Measurements from ENCODE around the gene TFF3.

Gene TFF3, protein sequence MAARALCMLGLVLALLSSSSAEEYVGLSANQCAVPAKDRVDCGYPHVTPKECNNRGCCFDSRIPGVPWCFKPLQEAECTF

DNA sequence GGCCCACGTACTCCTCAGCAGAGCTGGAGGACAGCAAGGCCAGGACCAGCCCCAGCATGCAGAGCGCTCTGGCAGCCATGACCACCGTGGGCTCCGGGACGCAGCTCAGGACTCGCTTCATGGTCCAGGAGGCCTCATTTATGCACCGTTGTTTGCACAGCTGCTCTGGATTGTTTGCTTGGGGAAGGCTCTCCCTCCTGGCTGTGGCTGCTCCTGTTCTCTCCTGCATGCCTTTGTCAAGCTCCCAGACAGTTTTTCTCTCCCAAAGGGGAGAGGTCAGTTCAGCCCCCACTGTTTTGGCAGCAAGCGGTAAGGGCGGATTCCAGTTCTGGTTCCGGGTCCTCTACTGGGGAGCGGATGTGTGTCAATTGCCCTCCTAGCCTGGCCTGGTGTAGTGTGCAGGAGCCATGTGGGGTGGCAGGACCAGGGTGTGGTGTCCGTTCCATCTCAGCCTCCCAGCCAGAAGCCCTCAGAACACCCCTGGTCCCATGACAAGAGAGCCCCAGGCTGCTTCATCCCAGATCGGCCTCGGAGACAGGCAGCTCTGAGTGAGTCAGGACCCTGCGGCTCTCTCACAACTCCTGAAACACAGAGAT is at the start of gene TFF3:
TSS of gene TFF3 (minus strand) at position 114 of the 596 bp plus-strand sequence. CDS start at position 79, 35 bp downstream.
- no peak for DNase-seq (ENCODE audit: low read depth in 2 of 2)

DNA sequence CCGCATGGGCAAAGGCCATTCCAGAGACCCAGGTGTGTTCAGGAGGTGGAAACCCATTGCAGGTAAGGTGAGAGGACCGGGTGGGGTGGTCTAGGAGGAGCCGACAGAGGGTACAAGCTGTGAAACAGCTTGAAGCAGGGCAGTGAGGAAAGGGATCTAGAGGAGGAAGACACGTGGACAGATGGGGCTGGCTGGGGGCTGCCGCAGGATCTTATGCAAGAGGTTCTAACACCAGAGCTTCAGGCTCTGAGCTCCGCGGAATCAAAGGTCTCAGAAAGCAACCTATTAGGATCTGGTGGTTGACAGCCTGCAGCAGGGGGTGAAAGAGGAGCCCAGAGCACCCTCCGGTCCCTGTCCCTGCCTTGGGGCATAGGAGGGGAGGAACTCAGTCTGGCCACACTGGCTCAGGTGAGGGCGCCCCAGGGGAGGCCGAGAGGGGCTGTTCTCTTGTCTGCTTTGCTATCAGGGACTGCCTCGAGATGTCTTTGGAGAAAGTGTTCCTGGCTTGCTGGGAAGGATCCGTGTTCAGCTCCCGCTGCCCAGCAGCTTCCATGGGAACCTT is 49.2 kb upstream of the TFF3 start:
- no peak for DNase-seq (ENCODE audit: low read depth in 2 of 2)

DNA sequence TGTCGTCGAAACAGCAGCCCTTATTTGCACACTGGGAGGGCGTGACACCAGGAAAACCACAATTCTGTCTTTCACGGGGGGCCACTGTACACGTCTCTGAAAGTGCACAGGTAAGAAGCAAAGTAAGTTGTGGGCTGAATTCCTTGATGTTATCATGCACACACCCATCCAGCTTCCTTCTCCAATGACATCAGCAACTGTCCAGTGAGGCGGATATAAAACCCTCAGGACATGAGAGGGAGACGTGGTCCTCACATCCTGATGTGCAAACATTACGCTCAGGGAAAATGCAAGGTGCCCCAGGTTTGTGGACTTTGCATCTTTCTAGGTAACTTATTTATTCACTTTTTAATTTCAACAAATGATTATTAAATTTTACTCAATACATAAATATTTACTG is 48.1 kb upstream of the TFF3 start:
- DNase-seq (ENCODE audit: low read depth in 2 of 2) = no peak

DNA sequence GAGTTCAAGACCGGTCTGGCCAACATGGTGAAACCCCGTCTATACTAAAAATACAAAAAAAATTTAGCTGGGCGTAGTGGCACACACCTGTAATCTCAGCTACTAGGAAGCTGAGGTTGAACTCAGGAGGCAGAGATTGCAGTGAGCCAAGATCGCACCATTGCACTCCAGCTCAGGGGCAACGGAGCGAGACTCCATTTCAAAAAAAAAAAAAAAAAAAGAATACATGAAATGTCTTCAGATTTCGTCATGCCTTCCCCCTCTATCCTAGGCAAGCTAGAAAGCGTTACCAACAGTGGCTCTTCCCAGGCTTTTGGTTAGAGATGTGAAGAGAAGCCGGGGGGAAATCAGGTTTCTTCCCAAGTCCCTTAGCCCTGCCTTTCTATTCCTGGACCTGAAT is 47.5 kb upstream of the TFF3 start:
- DNase-seq (ENCODE audit: low read depth in 2 of 2) = no peak

DNA sequence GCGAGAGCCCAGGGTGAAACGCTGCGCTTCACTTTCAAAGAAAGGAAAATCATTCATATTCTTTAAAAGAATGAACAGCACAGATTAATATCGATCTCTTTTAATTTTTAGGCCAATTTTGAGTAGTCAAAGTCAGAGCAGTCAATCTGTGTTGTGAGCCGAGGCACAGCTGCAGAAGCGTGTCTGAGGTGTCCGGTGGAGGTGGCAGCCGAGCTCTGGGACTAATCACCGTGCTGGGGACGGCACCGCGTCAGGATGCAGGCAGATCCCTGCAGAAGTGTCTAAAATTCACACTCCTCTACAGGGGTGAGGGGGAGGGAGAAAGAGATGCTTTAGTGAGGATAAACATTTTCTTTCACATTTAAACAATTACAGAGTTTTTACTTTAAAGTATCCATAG is 47.0 kb upstream of the TFF3 start:
- no peak for DNase-seq (ENCODE audit: low read depth in 2 of 2)

DNA sequence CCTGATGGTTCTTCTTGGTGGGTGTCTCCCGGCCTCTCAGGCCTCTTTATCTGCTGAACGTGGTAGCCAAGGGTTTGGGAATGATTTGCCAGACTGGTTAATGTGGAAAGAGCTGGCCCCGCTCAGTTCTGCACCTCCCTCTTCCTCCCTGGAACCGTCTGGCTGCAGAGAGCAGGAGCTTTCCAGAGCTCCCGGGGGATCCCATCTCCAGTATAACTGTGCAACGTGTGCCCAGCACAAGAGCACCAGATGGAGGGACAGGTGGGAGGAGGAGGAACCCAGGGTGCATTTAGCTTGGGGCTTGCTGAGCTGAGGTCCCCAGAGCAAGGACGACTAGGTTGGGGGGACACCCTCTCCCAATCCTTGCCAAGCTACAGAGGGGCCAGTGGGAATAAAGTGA is 46.1 kb upstream of the TFF3 start:
- no peak for DNase-seq (ENCODE audit: low read depth in 2 of 2)

DNA sequence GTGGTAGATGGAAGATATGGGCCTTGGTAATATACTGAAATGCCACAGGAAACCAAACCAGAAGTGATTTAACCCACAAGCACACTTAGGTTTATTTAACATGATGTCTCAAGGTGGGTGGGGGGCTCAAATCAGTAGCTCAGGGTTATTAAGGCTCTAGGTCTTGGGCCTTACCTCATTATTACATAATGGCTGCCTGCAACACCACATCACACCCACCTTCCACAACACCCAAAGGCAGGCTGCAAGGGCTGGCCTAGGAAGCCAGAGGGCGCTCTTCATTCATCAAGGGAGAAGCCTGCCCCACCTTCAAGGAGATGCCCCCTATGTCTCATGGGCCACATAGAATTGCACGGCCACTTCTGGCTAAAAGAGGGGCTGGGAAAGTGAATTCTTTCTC is 45.1 kb upstream of the TFF3 start:
- DNase-seq (ENCODE audit: low read depth in 2 of 2) = no peak

DNA sequence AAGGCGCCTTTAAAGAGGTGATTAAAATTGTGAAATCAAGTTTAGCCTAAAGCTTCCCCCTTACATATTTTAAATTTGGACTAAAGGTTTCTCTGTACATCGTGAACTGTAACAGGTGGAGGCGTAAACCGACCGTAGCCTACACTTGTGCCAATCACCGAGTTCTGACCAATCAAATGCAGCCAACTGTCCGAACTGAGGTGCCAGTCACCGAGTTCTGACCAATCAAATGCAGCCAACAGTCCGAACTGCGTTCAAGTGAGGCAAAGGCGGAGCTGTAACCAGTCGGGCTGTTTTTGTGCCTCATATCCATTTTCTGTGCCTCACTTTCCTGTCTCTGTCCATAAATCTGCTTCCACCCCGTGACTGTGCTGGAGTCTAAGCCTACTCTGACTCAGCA is 43.7 kb upstream of the TFF3 start:
- DNase-seq (ENCODE audit: low read depth in 2 of 2) = no peak

DNA sequence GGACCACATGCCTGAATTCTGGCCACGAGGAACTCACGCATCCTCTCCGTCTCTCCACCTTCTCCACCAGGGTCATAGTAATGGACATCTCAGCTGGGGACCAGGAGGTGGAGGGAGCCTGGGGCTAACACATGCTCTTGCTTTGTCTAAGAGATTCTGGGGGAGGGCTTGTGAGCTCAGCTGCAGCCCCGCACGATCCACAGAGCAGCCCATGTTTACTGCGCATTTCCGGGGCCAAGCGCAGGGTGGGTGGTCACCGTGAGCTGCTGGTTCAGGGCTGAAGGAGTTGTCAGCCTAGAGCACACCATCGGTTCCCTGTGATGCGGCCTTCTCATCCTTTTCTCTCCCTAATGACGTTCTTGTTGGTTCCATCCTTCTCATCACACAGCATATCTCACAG is 43.1 kb upstream of the TFF3 start:
- no peak for DNase-seq (ENCODE audit: low read depth in 2 of 2)

DNA sequence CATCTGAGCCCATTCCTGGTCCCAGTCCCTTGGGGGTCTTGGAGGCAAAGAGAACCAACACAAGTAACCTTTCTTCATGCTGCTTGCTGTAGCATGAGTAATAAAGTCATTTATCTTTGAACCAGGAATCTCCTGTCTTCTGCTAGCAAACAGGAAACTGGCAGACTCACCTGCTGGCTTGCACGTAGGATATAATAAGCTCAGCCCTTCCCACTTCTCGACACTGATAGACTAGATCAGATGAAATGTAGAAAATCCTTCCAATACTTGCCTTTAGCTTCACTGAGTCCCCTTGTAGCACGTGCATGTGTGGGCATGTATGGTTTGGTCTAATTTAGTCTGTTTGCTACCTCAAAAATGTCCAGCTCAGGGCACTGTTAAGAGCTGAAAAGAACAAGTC is 42.1 kb upstream of the TFF3 start:
- no peak for DNase-seq (ENCODE audit: low read depth in 2 of 2)

DNA sequence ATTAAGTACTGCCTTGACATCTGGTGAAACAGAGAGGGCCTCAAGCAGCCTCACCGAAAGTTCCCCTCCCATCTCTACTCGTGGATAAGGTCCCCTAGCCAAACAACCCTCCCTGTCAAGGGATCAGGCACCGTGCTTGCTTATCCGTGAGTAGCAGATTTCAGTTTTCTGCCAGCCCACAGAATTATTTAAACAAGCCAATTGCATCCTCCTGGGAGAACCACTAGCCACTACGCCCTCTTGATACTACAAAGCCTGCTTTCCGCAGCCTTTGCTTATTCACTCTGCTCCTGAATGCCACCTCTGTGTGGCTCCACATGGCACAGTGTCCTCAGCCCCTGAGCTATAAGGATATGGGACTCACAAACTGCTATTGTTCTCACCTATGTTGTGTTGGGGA is 41.4 kb upstream of the TFF3 start:
- no peak for DNase-seq (ENCODE audit: low read depth in 2 of 2)

DNA sequence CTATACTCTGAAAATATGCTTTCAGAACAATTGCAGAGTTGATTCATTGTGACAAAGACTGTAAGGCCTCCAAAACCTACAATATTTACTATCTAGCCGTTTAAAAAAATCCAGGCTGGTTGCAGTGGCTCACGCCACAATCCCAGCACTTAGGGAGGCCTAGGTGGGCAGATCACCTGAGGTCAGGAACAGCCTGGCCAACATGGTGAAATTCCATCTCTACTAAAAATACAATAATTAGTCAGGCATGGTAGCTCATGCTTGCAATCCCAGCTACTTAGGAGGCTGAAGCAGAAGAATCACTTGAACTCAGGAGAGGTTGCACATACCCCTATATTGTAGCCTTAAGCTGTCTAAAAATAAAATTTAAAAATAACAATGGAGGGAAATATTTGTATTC is 40.8 kb upstream of the TFF3 start:
- no peak for DNase-seq (ENCODE audit: low read depth in 2 of 2)

DNA sequence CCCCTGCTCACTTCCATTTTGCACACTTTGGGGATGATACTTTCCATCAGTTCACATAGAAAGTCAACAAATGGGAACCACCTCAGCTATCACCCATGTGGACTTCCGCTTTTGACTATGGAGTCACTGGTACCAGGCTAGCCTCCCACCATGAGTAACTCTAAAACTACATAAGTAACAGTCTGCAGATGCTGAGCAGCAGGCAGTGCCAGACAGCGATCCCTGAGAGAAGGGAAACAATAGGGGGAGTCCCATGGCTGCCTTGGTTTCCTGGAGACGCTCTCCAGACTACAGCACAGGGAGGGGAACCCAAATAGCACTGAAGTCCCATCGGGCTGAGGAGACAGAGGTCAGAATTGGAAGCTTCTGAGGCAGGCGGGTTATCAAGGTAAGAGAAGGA is 38.4 kb upstream of the TFF3 start:
- no peak for DNase-seq (ENCODE audit: low read depth in 2 of 2)

DNA sequence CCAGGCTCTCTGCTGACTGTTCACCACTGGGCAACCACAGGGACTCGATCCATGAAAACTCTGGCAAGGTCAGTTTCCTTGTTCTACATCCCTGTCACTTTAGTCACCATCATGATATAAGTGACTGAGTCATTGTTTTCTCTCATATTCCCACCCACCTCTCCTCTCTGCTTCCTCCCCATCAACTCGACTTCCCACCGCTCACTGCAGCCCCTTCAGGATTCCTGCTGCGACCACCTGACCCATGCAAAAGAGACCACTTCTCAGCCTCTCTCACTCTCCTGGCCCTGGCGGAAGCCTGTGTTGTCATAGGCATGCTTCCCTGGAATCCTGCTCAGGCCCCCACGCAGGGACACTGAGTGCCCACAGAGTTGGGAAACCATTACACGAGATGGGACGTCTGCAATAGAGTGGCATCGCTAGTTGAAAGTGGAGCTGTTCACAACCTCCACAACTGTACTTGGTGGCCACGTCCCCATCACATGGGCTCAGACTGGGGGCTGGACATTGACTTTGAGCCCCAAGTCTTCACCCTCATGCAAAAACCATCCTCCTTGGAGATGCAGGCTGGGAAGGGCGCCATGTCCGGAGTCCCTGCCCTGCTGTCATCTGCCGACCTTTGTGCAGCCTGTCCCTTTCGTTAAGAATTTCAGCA is 37.4 kb upstream of the TFF3 start:
- no peak for DNase-seq (ENCODE audit: low read depth in 2 of 2)

DNA sequence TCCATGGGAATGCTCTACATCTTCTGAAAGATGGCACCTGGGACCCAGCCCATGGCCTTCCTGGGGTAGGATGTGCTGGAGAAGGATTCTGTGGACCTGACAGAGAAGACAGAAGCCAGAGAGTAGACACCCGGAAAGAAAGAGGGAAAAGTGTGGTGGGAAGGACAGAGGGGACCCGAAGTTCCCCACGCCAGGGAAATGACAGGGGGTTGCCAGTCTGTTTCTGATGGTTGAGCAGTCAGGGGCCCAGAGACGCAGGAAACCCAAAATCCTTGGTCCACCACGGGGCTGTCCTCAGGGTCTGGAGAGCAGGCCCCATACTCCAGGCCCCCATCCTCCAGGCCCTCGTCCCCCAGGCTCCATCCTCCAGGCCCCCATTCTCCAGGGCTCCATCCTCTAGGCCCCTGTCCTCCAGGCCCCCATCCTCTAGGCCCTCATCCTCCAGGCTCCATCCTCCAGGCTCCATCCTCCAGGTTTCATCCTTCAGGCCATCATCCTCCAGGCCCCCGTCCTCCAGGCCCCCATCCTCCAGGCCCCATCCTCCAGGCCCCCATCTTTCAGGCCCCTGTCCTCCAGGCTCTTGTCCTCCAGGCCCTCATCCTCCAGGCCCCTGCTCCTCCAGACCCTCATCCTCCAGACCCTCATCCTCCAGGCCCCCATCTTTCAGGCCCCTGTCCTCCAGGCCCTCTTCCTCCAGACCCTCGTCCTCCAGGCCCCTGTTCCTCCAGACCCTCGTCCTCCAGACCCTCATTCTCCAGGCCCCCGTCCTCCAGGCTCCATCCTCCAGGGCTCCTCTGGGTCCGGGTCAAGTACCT is 36.6 kb upstream of the TFF3 start:
- DNase-seq (ENCODE audit: low read depth in 2 of 2) = no peak

DNA sequence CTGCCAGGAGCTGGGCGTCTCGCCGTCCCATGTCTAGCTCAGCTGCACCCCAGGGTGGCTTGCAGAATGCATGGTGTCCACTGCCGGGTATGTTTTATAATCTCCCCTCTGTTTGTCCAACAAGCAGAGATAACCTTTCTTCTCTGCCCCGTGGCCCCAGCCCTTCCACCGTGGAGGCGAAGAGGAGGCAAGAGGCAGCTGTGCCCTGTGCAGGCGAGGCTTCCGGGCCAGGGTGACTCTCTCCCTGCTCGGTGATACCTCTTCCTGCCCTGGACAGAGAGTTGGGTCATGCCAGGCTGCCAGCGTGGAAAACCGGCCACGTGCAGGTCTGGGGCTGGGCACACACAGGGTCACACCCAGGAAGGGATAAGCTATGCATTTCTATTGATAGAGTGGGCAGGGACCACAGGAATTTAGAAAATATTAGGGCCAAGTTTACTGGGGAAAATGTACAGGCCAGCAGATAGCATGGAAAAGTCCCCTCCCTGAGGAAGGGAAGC is 35.8 kb upstream of the TFF3 start, which contains the start of gene TFF2:
TSS of gene TFF2 (minus strand) at position 68 of the 500 bp plus-strand sequence. CDS start at position 31, 37 bp downstream.
- no peak for DNase-seq (ENCODE audit: low read depth in 2 of 2)

DNA sequence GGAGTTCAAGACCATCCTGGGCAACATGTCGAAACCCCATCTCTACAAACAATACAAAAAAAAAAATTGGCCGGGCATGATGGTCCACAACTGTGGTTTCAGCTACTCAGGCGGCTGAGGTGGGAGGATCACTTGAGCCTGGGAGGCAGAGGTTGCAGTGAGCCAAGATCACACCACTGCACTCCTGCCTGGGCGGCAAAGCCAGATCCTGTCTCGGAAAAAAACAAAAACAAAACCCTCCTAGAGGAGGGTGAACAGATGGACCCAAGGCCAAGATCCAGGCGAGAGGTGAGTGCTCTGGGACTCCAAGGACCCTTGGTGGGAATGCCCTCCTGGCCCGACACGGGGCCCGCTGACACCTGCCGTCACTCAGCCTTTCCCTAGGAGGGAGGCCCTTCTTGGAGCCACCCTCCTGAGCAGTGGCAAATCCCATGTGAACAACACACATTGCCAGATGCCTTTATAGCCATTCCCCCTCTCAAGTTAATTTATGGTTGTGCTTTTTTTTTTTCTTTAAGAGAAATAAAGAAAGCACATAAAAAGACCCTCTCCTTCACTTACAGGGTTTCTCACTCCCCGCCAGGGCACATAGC is 35.2 kb upstream of the TFF3 start:
- DNase-seq (ENCODE audit: low read depth in 2 of 2) = no peak

DNA sequence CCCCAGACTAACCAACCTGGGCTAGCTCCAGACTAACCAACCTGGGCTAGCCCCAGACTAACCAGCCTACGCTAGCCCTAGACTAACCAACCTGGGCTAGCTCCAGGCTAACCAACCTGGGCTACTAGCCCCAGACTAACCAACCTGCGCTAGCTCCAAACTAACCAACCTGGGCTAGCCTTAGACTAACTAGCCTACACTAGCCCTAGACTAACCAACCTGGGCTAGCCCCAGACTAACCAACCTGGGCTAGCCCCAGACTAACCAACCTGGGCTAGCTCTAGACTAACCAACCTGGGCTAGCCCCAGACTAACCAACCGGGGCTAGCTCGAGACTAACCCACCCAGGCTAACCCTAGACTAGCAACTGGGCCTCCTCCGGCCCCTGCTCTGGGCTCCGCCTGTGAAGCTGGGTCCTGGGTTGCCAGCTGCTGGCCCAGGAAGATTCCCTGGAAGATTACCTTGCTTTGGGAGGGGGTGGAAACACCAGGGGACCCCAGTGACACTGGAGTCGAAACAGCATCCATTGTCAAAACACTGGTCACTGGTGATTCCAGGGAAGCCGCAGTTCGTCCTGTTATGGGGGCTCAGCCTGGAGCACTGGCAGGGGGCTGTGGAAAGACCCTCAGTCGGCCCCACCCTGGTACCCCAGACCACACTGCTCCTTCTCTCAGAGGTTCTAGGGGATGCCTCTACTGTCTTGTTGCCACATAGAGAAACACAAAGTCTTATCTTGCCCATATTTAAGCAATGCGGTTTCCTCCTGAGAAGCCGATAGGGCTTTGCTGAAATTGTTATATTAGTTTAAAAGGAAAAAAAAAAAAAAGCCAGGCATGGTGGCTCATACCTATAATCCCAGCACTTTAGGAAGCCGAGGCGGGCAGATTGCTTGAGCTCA is 34.5 kb upstream of the TFF3 start:
- DNase-seq (ENCODE audit: low read depth in 2 of 2) = no peak

DNA sequence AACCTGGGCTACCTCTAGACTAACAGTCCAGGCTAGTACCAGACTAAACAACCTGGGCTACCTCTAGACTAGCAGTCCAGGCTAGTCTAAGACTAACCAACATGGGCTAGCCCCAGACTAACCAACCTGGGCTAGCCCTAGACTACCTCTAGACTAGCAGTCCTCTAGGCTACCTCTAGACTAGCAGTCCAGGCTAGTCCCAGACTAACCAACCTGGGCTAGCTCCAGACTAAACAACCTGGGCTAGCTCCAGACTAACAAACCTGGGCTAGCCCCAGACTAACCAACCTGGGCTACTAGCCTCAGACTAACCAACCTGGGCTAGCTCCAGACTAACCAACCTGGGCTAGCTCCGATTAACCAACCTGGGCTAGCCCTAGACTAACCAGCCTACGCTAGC is 33.6 kb upstream of the TFF3 start:
- DNase-seq (ENCODE audit: low read depth in 2 of 2) = no peak

DNA sequence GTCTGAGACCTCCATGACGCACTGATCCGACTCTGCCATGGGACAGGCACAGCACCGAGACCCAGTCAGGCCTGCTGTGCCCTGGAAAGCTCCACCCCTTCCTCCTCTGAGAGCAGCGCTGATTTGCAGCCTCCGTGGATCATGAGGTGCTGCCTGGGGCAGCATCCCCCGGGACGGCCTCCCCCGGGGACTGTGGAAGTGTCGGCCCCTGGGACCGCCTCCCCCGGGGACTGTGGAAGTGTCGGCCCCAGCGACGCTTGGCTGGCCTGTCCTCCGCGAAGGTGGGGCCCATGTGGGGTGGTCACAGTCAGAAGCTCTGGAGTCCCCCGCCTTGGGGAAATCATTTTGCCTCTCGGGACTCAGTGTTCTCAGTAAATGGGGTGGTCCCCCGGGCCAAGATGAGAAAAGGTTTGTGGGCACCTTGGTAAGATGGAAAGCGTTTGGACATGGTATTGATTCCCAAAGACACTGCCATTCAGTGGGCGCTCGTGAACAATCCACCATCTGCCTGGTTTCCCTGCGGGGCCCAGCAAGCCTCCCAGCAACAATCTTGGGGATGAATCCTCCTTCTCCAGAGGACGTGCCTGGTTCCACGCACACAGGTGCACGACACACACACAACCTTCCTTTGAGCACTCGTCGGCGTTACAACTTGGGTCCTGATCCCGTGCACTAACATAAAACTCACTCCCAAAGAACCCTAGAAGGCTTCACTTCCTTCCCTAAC is 32.6 kb upstream of the TFF3 start:
- no peak for DNase-seq (ENCODE audit: low read depth in 2 of 2)

Data from activated CD8-positive, alpha-beta memory T cell treated with anti-CD3 and anti-CD28 coated beads for 4 hours (primary cell).